Endodermal cell (in vitro differentiated cells): Measurements from ENCODE around the gene E2F7. TPM values are rescaled to one million over a fixed set of nuclear protein-coding genes. Genes with fewer than 3 reads are reported as not detected.
A peak's percentile ranks its signal among the peaks of the same experiment; 100 is the strongest.

Experiments
- DNase-seq: peaks from one replicate; pipeline ENCODE4 v3.0.0-alpha.2; 2017
- H3K27ac ChIP-seq: 2 replicates; pipeline ENCODE4 v1.5.1; 2013; ENCODE audit warnings: mild to moderate bottlenecking, low read depth, low read length, moderate library complexity
- H3K27me3 ChIP-seq: 2 replicates; pipeline ENCODE4 v1.6.1; 2013; ENCODE audit warnings: mild to moderate bottlenecking, low read length, moderate library complexity; ENCODE audit not compliant: insufficient read depth, control insufficient read depth, poor library complexity, severe bottlenecking
- H3K36me3 ChIP-seq: 2 replicates; pipeline ENCODE4 v1.7.0; 2013; ENCODE audit warnings: mild to moderate bottlenecking, low read length, moderate library complexity; ENCODE audit not compliant: control insufficient read depth, insufficient read depth
- H3K4me1 ChIP-seq: one replicate; pipeline ENCODE4 v1.7.0; 2013; ENCODE audit warnings: low read length; ENCODE audit not compliant: control insufficient read depth, insufficient read depth
- H3K4me3 ChIP-seq: 2 replicates; pipeline ENCODE4 v1.5.1; 2013; ENCODE audit warnings: mild to moderate bottlenecking, low read length, moderate library complexity
- H3K9ac ChIP-seq: 2 replicates; pipeline ENCODE4 v1.6.1; 2013; ENCODE audit warnings: mild to moderate bottlenecking, low read length, moderate library complexity; ENCODE audit not compliant: poor library complexity, severe bottlenecking; ENCODE audit errors: extremely low read depth
- H3K9me3 ChIP-seq: 2 replicates; pipeline ENCODE4 v1.6.1; 2013; ENCODE audit warnings: mild to moderate bottlenecking, low read length, moderate library complexity; ENCODE audit not compliant: control insufficient read depth
- H3K27ac Mint-ChIP-seq: 2 replicates; pipeline ENCODE4 v1.8.0; 2020; ENCODE audit warnings: mixed read lengths
- H3K27me3 Mint-ChIP-seq: 2 replicates; pipeline ENCODE4 v1.8.0; 2021; ENCODE audit warnings: mild to moderate bottlenecking, mixed read lengths; ENCODE audit not compliant: insufficient read depth
- H3K36me3 Mint-ChIP-seq: 2 replicates; pipeline ENCODE4 v1.8.0; 2020; ENCODE audit warnings: low read depth, mixed read lengths
- H3K4me1 Mint-ChIP-seq: 2 replicates; pipeline ENCODE4 v1.8.0; 2020; ENCODE audit warnings: mixed read lengths
- H3K4me3 Mint-ChIP-seq: 2 replicates; pipeline ENCODE4 v1.8.0; 2020; ENCODE audit warnings: mild to moderate bottlenecking, moderate library complexity, mixed read lengths
- H3K9me3 Mint-ChIP-seq: 2 replicates; pipeline ENCODE4 v1.8.0; 2020; ENCODE audit warnings: mild to moderate bottlenecking, mixed read lengths
- CTCF ChIP-seq: fragments of 200-600 bp; sonication (generic); conservative IDR thresholded peaks from 2 replicates; pipeline ENCODE4 v1.5.0; 2021; ENCODE audit warnings: antibody characterized with exemption, mild to moderate bottlenecking
- WGBS, 2 experiments: methylation state at CpG; one replicate each; pipeline versions ENCODE4 v1.1.5 to v1.1.7; 2013; ENCODE audit warnings: missing lambda C conversion rate in 2 of 2, mixed read lengths in 1 of 2; ENCODE audit not compliant: insufficient coverage in 1 of 2, insufficient read length in 1 of 2; 5-methylcytosine and 5-hydroxymethylcytosine counted together
- total RNA-seq, 2 donors: library from RNA; stranded (reverse); fragmentation: NEBNext Ultra II Directional in 1 of 2; extraction: Animal tissue kit (Norgen Biotek cat#: 25700) in 1 of 2; gene quantifications; 2 replicates in 1 of 2; 3 replicates in 1 of 2; pipeline ENCODE4 v1.2.1, GENCODE V29; 2021

The E2F7 gene
- total RNA-seq, 2 donors from 2014 or later = 21.0 to 21.2 TPM

- Mint-ChIP-seq H3K36me3 (peaks cover 22% of the 10 kb centered on the region), H3K27ac (no peak overlapping the region), H3K4me3 (no peak overlapping the region), H3K27me3 (no peaks in the 10 kb centered on the region), H3K9me3 (no peaks in the 10 kb centered on the region), H3K4me1 (peaks cover 5% of the 10 kb centered on the region)
- Histone ChIP-seq H3K4me3 (no peak overlapping the region), H3K27ac (no peak overlapping the region), H3K27me3 (no peaks in the 10 kb centered on the region), H3K36me3 (peaks cover 17% of the 10 kb centered on the region), H3K4me1 (no peaks in the 10 kb centered on the region), H3K9me3 (no peaks in the 10 kb centered on the region), H3K9ac (no peak overlapping the region)
- WGBS, 2 experiments = 97 to 100% methylated on average over 2 of the region's 3 CpGs
- no peak for DNase-seq
- TF ChIP-seq CTCF = no peak
Measured at GRCh38 chr12:77060136-77060882, 5.1 kb downstream of the E2F7 start.

- peaks cover 5% of the 10 kb centered on the region for H3K4me1 Mint-ChIP-seq
- Histone ChIP-seq H3K4me1 (no peaks in the 10 kb centered on the region), H3K4me3 (no peak overlapping the region), H3K9ac (no peak overlapping the region), H3K27me3 (no peaks in the 10 kb centered on the region), H3K27ac (no peak overlapping the region), H3K9me3 (no peaks in the 10 kb centered on the region), H3K36me3 (peaks cover 28% of the 10 kb centered on the region)
- no peak overlapping the region for H3K4me3 Mint-ChIP-seq
- H3K36me3 Mint-ChIP-seq = peaks cover 25% of the 10 kb centered on the region
- 95 to 100% methylated on average over 3 to 4 of the region's 5 CpGs for WGBS, 2 experiments
- no peak for TF ChIP-seq CTCF
- DNase-seq = no peak
- H3K27me3 Mint-ChIP-seq = no peaks in the 10 kb centered on the region
- H3K9me3 Mint-ChIP-seq = no peaks in the 10 kb centered on the region
- no peak overlapping the region for H3K27ac Mint-ChIP-seq
Measured at GRCh38 chr12:77058740-77059139, 6.6 kb downstream of the E2F7 start.

- no peak overlapping the region for H3K4me3 ChIP-seq
- no peak for TF ChIP-seq CTCF
- H3K4me3 Mint-ChIP-seq = no peak overlapping the region
- H3K4me1 Mint-ChIP-seq = no peaks in the 10 kb centered on the region
- peak overlapping the region; percentile 10 for H3K27ac Mint-ChIP-seq
- H3K27ac ChIP-seq = no peak overlapping the region
- H3K4me1 ChIP-seq = no peaks in the 10 kb centered on the region
- no peaks in the 10 kb centered on the region for H3K9me3 ChIP-seq
- H3K27me3 ChIP-seq = no peaks in the 10 kb centered on the region
- no peak for DNase-seq
- no peaks in the 10 kb centered on the region for H3K27me3 Mint-ChIP-seq
- 98 to 100% methylated on average over 1 to 4 of the region's 4 CpGs for whole genome bisulfite sequencing, 2 experiments
- H3K9ac ChIP-seq = no peak overlapping the region
- peaks cover 17% of the 10 kb centered on the region for H3K36me3 Mint-ChIP-seq
- no peaks in the 10 kb centered on the region for H3K9me3 Mint-ChIP-seq
- H3K36me3 ChIP-seq = peaks cover 41% of the 10 kb centered on the region
Measured at GRCh38 chr12:77054851-77055250, 10.5 kb downstream of the E2F7 start.
